Measurements from ENCODE around the gene ZNF280D. TPM values are rescaled to one million over a fixed set of nuclear protein-coding genes. Genes with fewer than 3 reads are reported as not detected.
A peak's percentile ranks its signal among the peaks of the same experiment; 100 is the strongest.

The ZNF280D gene
- total RNA-seq, 1 experiment from 2014 or later: 25.3 TPM

- TF ChIP-seq EGR1 (IDR thresholded peaks at IDR 0.05; ENCODE audit: low read depth): peak; percentile 56; the same call in 1 of the 2 replicates
- TF ChIP-seq FOSL1 (IDR thresholded peaks at IDR 0.05; ENCODE audit: low read depth): no peak
- no peak for TF ChIP-seq ELF1 (IDR thresholded peaks at IDR 0.05; ENCODE audit: borderline replicate concordance, low read depth)
- TF ChIP-seq MAX (IDR thresholded peaks at IDR 0.05): peak; percentile 100
- TF ChIP-seq ZNF274 (IDR thresholded peaks at IDR 0.05; ENCODE audit: low read depth, low read length): no peak
- TF ChIP-seq SRF (IDR thresholded peaks at IDR 0.05; ENCODE audit: low read depth): no peak
- TF ChIP-seq EZH2phosphoT487 (IDR thresholded peaks at IDR 0.05; ENCODE audit: borderline replicate concordance): no peak
- TF ChIP-seq TCF7L2 (IDR thresholded peaks at IDR 0.05; ENCODE audit: borderline replicate concordance, extremely low read depth, insufficient read depth, insufficient read length): peak; percentile 78
- TF ChIP-seq POLR2A (IDR thresholded peaks at IDR 0.05; ENCODE audit: borderline replicate concordance, extremely low read depth, insufficient read depth, insufficient read length): no peak
These were observed at the start of gene ZNF280D (continued) for GRCh38 chr15:56733136-56734012.

- no peaks in the 10 kb centered on the region for H3K4me1 ChIP-seq (ENCODE audit: control insufficient read depth in 1 of 2, insufficient read depth in 2 of 2, low read length in 2 of 2)
- no peak for DNase-seq (ENCODE audit: low read depth, low spot score)
- no peaks in the 10 kb centered on the region for H3K27me3 ChIP-seq (ENCODE audit: insufficient read depth, low read length)
- H3K9ac ChIP-seq (ENCODE audit: low read length): no peak overlapping the region
- H3K27ac ChIP-seq (ENCODE audit: low read depth, low read length): no peak overlapping the region
- intact Hi-C loops (cut with micrococcal nuclease): no loop called here
- no peaks in the 10 kb centered on the region for H3K9me3 ChIP-seq (ENCODE audit: control insufficient read depth in 1 of 2, insufficient read depth in 1 of 2, low read depth in 1 of 2, low read length in 2 of 2)
- no peak for ATAC-seq
- POLR2A ChIA-PET: interaction anchor here (1.3 kb wide), 1 partner anchor 12 kb away, joined by 3 read pairs; no protein-coding TSS in a partner anchor
- no peaks in the 10 kb centered on the region for H4K20me1 ChIP-seq (ENCODE audit: insufficient read depth)
- TF ChIP-seq FOSL1 (IDR thresholded peaks at IDR 0.05; ENCODE audit: low read depth): no peak
- no peak for TF ChIP-seq SP1 (IDR thresholded peaks at IDR 0.05; ENCODE audit: low read depth)
- TF ChIP-seq ZNF274 (IDR thresholded peaks at IDR 0.05; ENCODE audit: low read depth, low read length): no peak
- TF ChIP-seq EZH2phosphoT487 (IDR thresholded peaks at IDR 0.05; ENCODE audit: borderline replicate concordance): no peak
- no peak for TF ChIP-seq POLR2AphosphoS5 (IDR thresholded peaks at IDR 0.05; ENCODE audit: low read depth, low read length)
- no peak for TF ChIP-seq ELF1 (IDR thresholded peaks at IDR 0.05; ENCODE audit: borderline replicate concordance, low read depth)
- no peak for TF ChIP-seq TCF7L2 (IDR thresholded peaks at IDR 0.05; ENCODE audit: borderline replicate concordance, extremely low read depth, insufficient read depth, insufficient read length)
- TF ChIP-seq MAX (IDR thresholded peaks at IDR 0.05): no peak
- TF ChIP-seq CBX3 (IDR thresholded peaks at IDR 0.05; ENCODE audit: low read depth): no peak
- TF ChIP-seq REST (IDR thresholded peaks at IDR 0.05; ENCODE audit: low read depth): no peak
- no peak for TF ChIP-seq CTCF (IDR thresholded peaks at IDR 0.05 in 2 of 3, conservative IDR thresholded peaks at IDR 0.05 in 1 of 3; ENCODE audit: borderline replicate concordance in 1 of 3, insufficient read depth in 1 of 3, low read depth in 2 of 3, low read length in 2 of 3)
- no peak for TF ChIP-seq ZFX (IDR thresholded peaks at IDR 0.05)
- no peak overlapping the region for H3K4me2 ChIP-seq (ENCODE audit: low read length)
- H3K36me3 ChIP-seq (ENCODE audit: control insufficient read depth in 1 of 2, insufficient read depth in 2 of 2, low read length in 2 of 2): no peaks in the 10 kb centered on the region
- BruUV-seq (replicated peaks): no TSS peak
- RAD21 ChIA-PET (ENCODE audit: low non-redundant PET in 1 of 2, low total read pairs in 2 of 2, uncharacterized antibody in 2 of 2, unreplicated experiment in 2 of 2): no interaction called here
- H3K9me2 ChIP-seq (ENCODE audit: insufficient read depth): no peaks in the 10 kb centered on the region
- no peaks in the 10 kb centered on the region for H3K79me2 ChIP-seq (ENCODE audit: insufficient read depth, low read length)
- no peak overlapping the region for H3K4me3 ChIP-seq (replicated peaks in 1 of 2; ENCODE audit: low read depth in 1 of 2, low read length in 2 of 2)
- CTCF ChIA-PET: no interaction called here
- H2AFZ ChIP-seq (ENCODE audit: low read depth, low read length, poor library complexity, severe bottlenecking): no peak overlapping the region
These were observed 49.0 kb upstream of the ZNF280D start for GRCh38 chr15:56782306-56782705.
